Smooth muscle cell (in vitro differentiated cells): ENCODE results near the gene SEL1L3. TPM values are rescaled to one million over a fixed set of nuclear protein-coding genes. Genes with fewer than 3 reads are reported as not detected.

Experiments used
- DNase-seq: peaks from one replicate; lab custom pipeline; 2025; ENCODE audit not compliant: unreplicated experiment; lab: John Stamatoyannopoulos, UW
- H2AFZ ChIP-seq: fragments of 200-600 bp; sonication (generic); 2 replicates; pipeline ENCODE4 v1.6.0; 2016; ENCODE audit warnings: antibody characterized with exemption, low read depth, mild to moderate bottlenecking
- H3F3A ChIP-seq: fragments of 200-600 bp; sonication (generic); 2 replicates; pipeline ENCODE4 v1.6.0; 2017; ENCODE audit warnings: antibody characterized with exemption, low read depth
- H3K27ac ChIP-seq: fragments of 200-600 bp; sonication (generic); 2 replicates; pipeline ENCODE4 v1.5.1; 2016; ENCODE audit warnings: low read depth, mild to moderate bottlenecking
- H3K27me3 ChIP-seq: fragments of 200-600 bp; sonication (generic); 2 replicates; pipeline ENCODE4 v1.6.1; 2016; ENCODE audit warnings: low read depth, mild to moderate bottlenecking
- H3K36me3 ChIP-seq: fragments of 200-600 bp; sonication (generic); 2 replicates; pipeline ENCODE4 v1.5.1; 2016; ENCODE audit warnings: low read depth
- H3K4me1 ChIP-seq: fragments of 200-600 bp; sonication (generic); 2 replicates; pipeline ENCODE4 v1.5.1; 2016; ENCODE audit warnings: low read depth
- H3K4me2 ChIP-seq: fragments of 200-600 bp; sonication (generic); 2 replicates; pipeline ENCODE4 v1.6.0; 2016; ENCODE audit warnings: mild to moderate bottlenecking
- H3K4me3 ChIP-seq: fragments of 200-600 bp; sonication (generic); 2 replicates; pipeline ENCODE4 v1.5.1; 2016; ENCODE audit warnings: mild to moderate bottlenecking
- H3K79me2 ChIP-seq: fragments of 200-600 bp; sonication (generic); 2 replicates; pipeline ENCODE4 v1.6.0; 2016; ENCODE audit warnings: low read depth, mild to moderate bottlenecking
- H3K9ac ChIP-seq: fragments of 200-600 bp; sonication (generic); 2 replicates; pipeline ENCODE4 v1.6.0; 2016; ENCODE audit warnings: low read depth
- H3K9me3 ChIP-seq: fragments of 200-600 bp; sonication (generic); replicated peaks from 2 replicates; pipeline ENCODE4 v1.5.1; 2016; ENCODE audit warnings: low read depth
- H4K20me1 ChIP-seq: fragments of 200-600 bp; sonication (generic); 2 replicates; pipeline ENCODE4 v1.6.0; 2016; ENCODE audit warnings: low read depth
- CTCF ChIP-seq: fragments of 200-600 bp; sonication (generic); IDR thresholded peaks from 2 replicates; pipeline ENCODE4 v1.5.1; 2017; ENCODE audit warnings: borderline replicate concordance, mild to moderate bottlenecking, antibody characterized with exemption; ENCODE audit not compliant: insufficient read depth, poor library complexity, severe bottlenecking
- WGBS: methylation state at CpG from one replicate; pipeline ENCODE4 v1.1.7; 2016; ENCODE audit warnings: low lambda C conversion rate; 5-methylcytosine and 5-hydroxymethylcytosine counted together
- polyA plus RNA-seq: library from polyadenylated mRNA; unstranded; fragments of >200 nt; fragmentation: Nextera tagmentation; extraction: Ambion mirVana; gene quantifications from 2 replicates; pipeline ENCODE4 v1.2.1, GENCODE V29; 2016
- total RNA-seq: library from RNA; depleted of rRNA; stranded (reverse); fragments of >200 nt; gene quantifications from 2 replicates; pipeline ENCODE4 v1.2.3, GENCODE V29; 2014

SEL1L3 gene
- total and polyA plus RNA-seq, 2 experiments from 2014 or later, result 9.3 to 14.0 TPM

- Histone ChIP-seq H3K36me3 (no peaks in the 10 kb centered on the region), H3K9ac (no peak overlapping the region), H3K27ac (no peak overlapping the region), H3F3A (no peaks in the 10 kb centered on the region), H3K4me1 (no peaks in the 10 kb centered on the region), H4K20me1 (no peaks in the 10 kb centered on the region), H3K4me3 (no peak overlapping the region), H2AFZ (no peak overlapping the region), H3K79me2 (no peaks in the 10 kb centered on the region), H3K9me3 (no peaks in the 10 kb centered on the region), H3K27me3 (no peaks in the 10 kb centered on the region), H3K4me2 (no peak overlapping the region)
- TF ChIP-seq CTCF, result no peak
- 70% methylated on average over 4 of the region's 4 CpGs for WGBS
- no peak for DNase-seq
Observed at GRCh38 chr4:25779021-25779420, 83.8 kb downstream of the SEL1L3 start.

- Histone ChIP-seq H3K4me2 (no peak overlapping the region), H3K9me3 (no peaks in the 10 kb centered on the region), H3F3A (no peaks in the 10 kb centered on the region), H3K27ac (no peak overlapping the region), H2AFZ (no peak overlapping the region), H3K4me1 (no peaks in the 10 kb centered on the region), H3K27me3 (no peaks in the 10 kb centered on the region), H3K79me2 (no peaks in the 10 kb centered on the region), H4K20me1 (no peaks in the 10 kb centered on the region), H3K36me3 (no peaks in the 10 kb centered on the region), H3K9ac (no peak overlapping the region), H3K4me3 (no peak overlapping the region)
- no peak for TF ChIP-seq CTCF
- no peak for DNase-seq
Observed at GRCh38 chr4:25776795-25777194, 86.0 kb downstream of the SEL1L3 start.

GRCh38 chr4:25775166-25775565, 87.6 kb downstream of the SEL1L3 start:
- H3K79me2 ChIP-seq, result no peaks in the 10 kb centered on the region
- 81% methylated on average over 2 of the region's 2 CpGs for WGBS
- no peak overlapping the region for H3K4me3 ChIP-seq
- DNase-seq, result no peak
- no peaks in the 10 kb centered on the region for H3K9me3 ChIP-seq
- H3K36me3 ChIP-seq, result no peaks in the 10 kb centered on the region
- H2AFZ ChIP-seq, result no peak overlapping the region
- H4K20me1 ChIP-seq, result no peaks in the 10 kb centered on the region
- H3K27me3 ChIP-seq, result no peaks in the 10 kb centered on the region
- H3K9ac ChIP-seq, result no peak overlapping the region
- H3K27ac ChIP-seq, result no peak overlapping the region
- no peaks in the 10 kb centered on the region for H3F3A ChIP-seq
- no peak overlapping the region for H3K4me2 ChIP-seq
- H3K4me1 ChIP-seq, result no peaks in the 10 kb centered on the region
- TF ChIP-seq CTCF, result no peak

- Histone ChIP-seq H3K27me3 (no peaks in the 10 kb centered on the region), H3K9ac (no peak overlapping the region), H2AFZ (no peak overlapping the region), H4K20me1 (no peaks in the 10 kb centered on the region), H3K4me1 (no peaks in the 10 kb centered on the region), H3K9me3 (no peaks in the 10 kb centered on the region), H3K79me2 (no peaks in the 10 kb centered on the region), H3K4me3 (no peak overlapping the region), H3K27ac (no peak overlapping the region), H3K4me2 (no peak overlapping the region), H3F3A (no peaks in the 10 kb centered on the region), H3K36me3 (no peaks in the 10 kb centered on the region)
- WGBS, result 92% methylated on average over 4 of the region's 4 CpGs
- no peak for DNase-seq
- no peak for TF ChIP-seq CTCF
Observed at GRCh38 chr4:25773358-25773757, 89.4 kb downstream of the SEL1L3 start.
